ENCODE measurements around the gene RRAGC. TPM values are rescaled to one million over a fixed set of nuclear protein-coding genes. Genes with fewer than 3 reads are reported as not detected.

RRAGC gene
- total and polyA plus RNA-seq, 9 of the 15 experiments (the other 6 are each of a cell fraction or from before 2014, with no cell fraction given) = 3.9 to 16.9 (median 10.9) TPM

DNA sequence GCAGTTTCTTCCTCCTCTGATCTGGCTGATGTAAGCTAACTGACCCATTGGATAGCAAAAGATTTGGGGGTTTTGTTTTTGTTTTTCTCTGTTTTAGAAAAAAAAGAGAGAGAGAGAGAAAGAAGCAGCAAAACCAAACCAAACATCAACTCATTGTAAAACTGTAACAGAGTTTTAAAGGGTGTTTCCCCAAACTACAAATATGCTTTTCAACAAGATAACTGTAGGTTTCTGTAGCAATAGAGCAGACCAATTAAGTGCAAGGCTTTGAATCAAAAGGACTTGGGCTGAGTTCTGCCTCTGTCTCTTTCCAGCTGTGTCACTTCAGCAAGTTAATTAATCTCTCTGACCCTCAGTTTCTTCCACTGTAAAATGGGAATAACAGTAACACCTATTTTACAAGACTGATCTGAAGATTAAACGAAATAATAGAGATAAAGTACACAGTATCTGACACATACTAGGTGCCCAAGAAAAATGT lies 44.5 kb downstream of the RRAGC start (continued):
- TF ChIP-seq, protein P1, sequence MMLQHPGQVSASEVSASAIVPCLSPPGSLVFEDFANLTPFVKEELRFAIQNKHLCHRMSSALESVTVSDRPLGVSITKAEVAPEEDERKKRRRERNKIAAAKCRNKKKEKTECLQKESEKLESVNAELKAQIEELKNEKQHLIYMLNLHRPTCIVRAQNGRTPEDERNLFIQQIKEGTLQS (IDR thresholded peaks at IDR 0.05) = 0 out of 2 replicates have a peak, but pooled peaks have one; percentile 45
- TF ChIP-seq, protein P1 (CRISPR knock-in tag; conservative IDR thresholded peaks at IDR 0.05) = no peak
- TF ChIP-seq SETDB1 (IDR thresholded peaks at IDR 0.05; ENCODE audit: low read length) (no peak), KLF1 (tag; IDR thresholded peaks at IDR 0.05) (no peak), ZSCAN32 (CRISPR knock-in tag; IDR thresholded peaks at IDR 0.05) (no peak), CBX1 (IDR thresholded peaks at IDR 0.05; ENCODE audit: low read depth) (0 out of 2 replicates have a peak, but pooled peaks have one; percentile 52), NBN (IDR thresholded peaks at IDR 0.05; ENCODE audit: low read depth) (peak; percentile 22), L3MBTL2 (IDR thresholded peaks at IDR 0.05) (no peak), RB1 (IDR thresholded peaks at IDR 0.05; ENCODE audit: low read depth) (no peak), HDAC2 (IDR thresholded peaks at IDR 0.05) (peak; percentile 91; the same call in 1 of the 2 replicates), PHF20 (IDR thresholded peaks at IDR 0.05; ENCODE audit: partially characterized antibody) (peak; percentile 78)
- TF ChIP-seq, protein P2, sequence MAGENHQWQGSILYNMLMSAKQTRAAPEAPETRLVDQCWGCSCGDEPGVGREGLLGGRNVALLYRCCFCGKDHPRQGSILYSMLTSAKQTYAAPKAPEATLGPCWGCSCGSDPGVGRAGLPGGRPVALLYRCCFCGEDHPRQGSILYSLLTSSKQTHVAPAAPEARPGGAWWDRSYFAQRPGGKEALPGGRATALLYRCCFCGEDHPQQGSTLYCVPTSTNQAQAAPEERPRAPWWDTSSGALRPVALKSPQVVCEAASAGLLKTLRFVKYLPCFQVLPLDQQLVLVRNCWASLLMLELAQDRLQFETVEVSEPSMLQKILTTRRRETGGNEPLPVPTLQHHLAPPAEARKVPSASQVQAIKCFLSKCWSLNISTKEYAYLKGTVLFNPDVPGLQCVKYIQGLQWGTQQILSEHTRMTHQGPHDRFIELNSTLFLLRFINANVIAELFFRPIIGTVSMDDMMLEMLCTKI (IDR thresholded peaks at IDR 0.05; ENCODE audit: partially characterized antibody) = no peak
